A673 (cell line): ENCODE measurements around the gene GALNT10. TPM values are rescaled to one million over a fixed set of nuclear protein-coding genes. Genes with fewer than 3 reads are reported as not detected.

Source experiments
- BruUV-seq: library from RNA; stranded (reverse); fragments of 400-500 nt; replicated peaks from 2 replicates; lab custom pipeline; 2021; lab: Mats Ljungman, UMichigan
- CTCF ChIA-PET: fragments of 300-600 bp; sonication (Branson Sonifier 250); formaldehyde crosslinking; loops from one replicate; lab custom pipeline; 2022; ENCODE audit warnings: antibody characterized with exemption; lab: Charles Lee
- POLR2A ChIA-PET: fragments of 300-600 bp; sonication (Branson Sonifier 250); formaldehyde crosslinking; loops from one replicate; lab custom pipeline; 2022; ENCODE audit warnings: antibody characterized with exemption; ENCODE audit not compliant: low non-redundant PET; lab: Charles Lee
- DNase-seq: peaks from one replicate; pipeline ENCODE4 v3.0.0-alpha.2; 2015; ENCODE audit warnings: low spot score
- H3K27ac ChIP-seq: fragments of 200-600 bp; sonication (generic); 2 replicates; pipeline ENCODE4 v1.5.1; 2016; ENCODE audit warnings: mixed run types, low read depth, mild to moderate bottlenecking, mixed read lengths, antibody characterized with exemption, low read length; ENCODE audit not compliant: poor library complexity, severe bottlenecking
- H3K27me3 ChIP-seq: fragments of 200-600 bp; sonication (generic); replicated peaks from 2 replicates; pipeline ENCODE4 v1.6.1; 2017; ENCODE audit warnings: mixed run types, low read depth, mild to moderate bottlenecking, mixed read lengths, antibody characterized with exemption, low read length; ENCODE audit not compliant: insufficient read depth, poor library complexity
- H3K36me3 ChIP-seq: fragments of 200-600 bp; sonication (generic); 2 replicates; pipeline ENCODE4 v1.6.1; 2016; ENCODE audit warnings: mixed run types, mild to moderate bottlenecking, mixed read lengths, antibody characterized with exemption, low read length; ENCODE audit not compliant: insufficient read depth, poor library complexity, severe bottlenecking
- H3K4me1 ChIP-seq: fragments of 200-600 bp; sonication (generic); 2 replicates; pipeline ENCODE4 v1.6.1; 2017; ENCODE audit warnings: mixed run types, mild to moderate bottlenecking, mixed read lengths, antibody characterized with exemption, low read length; ENCODE audit not compliant: insufficient read depth, poor library complexity, severe bottlenecking
- H3K4me3 ChIP-seq: fragments of 200-600 bp; sonication (generic); 2 replicates; pipeline ENCODE4 v1.5.1; 2016; ENCODE audit warnings: low read depth, mixed run types, mild to moderate bottlenecking, mixed read lengths, low read length; ENCODE audit not compliant: poor library complexity, severe bottlenecking
- H3K9me3 ChIP-seq: fragments of 200-600 bp; sonication (generic); 2 replicates; pipeline ENCODE4 v1.6.1; 2016; ENCODE audit warnings: mixed run types, low read depth, mild to moderate bottlenecking, mixed read lengths, antibody characterized with exemption, low read length; ENCODE audit not compliant: poor library complexity, severe bottlenecking
- EZH2 ChIP-seq: fragments of 200-600 bp; sonication (generic); IDR thresholded peaks from 2 replicates; pipeline ENCODE4 v1.6.1; 2017; ENCODE audit warnings: borderline replicate concordance, low read depth, mild to moderate bottlenecking, mixed read lengths, antibody characterized with exemption, low read length; ENCODE audit not compliant: poor library complexity, severe bottlenecking
- intact Hi-C: fragments of 100-400 bp; cut with micrococcal nuclease; formaldehyde crosslinking; loops from one replicate; pipeline ENCODE4 v1.10.0; 2022; ENCODE audit not compliant: unreplicated experiment
- total RNA-seq: library from RNA; stranded (reverse); gene quantifications from 2 replicates; pipeline ENCODE4 v1.2.3, GENCODE V29; 2021
- TF ChIP-seq, protein P1 (sequence below): fragments of 300-800, 200-600 bp; sonication (generic); conservative IDR thresholded peaks from 2 replicates; pipeline ENCODE4 v1.5.1; 2017; ENCODE audit warnings: low read depth, mild to moderate bottlenecking, antibody characterized with exemption, low read length, moderate library complexity, mixed read lengths

GALNT10 gene
- total RNA-seq, 1 experiment from 2014 or later = 17.9 TPM

DNA sequence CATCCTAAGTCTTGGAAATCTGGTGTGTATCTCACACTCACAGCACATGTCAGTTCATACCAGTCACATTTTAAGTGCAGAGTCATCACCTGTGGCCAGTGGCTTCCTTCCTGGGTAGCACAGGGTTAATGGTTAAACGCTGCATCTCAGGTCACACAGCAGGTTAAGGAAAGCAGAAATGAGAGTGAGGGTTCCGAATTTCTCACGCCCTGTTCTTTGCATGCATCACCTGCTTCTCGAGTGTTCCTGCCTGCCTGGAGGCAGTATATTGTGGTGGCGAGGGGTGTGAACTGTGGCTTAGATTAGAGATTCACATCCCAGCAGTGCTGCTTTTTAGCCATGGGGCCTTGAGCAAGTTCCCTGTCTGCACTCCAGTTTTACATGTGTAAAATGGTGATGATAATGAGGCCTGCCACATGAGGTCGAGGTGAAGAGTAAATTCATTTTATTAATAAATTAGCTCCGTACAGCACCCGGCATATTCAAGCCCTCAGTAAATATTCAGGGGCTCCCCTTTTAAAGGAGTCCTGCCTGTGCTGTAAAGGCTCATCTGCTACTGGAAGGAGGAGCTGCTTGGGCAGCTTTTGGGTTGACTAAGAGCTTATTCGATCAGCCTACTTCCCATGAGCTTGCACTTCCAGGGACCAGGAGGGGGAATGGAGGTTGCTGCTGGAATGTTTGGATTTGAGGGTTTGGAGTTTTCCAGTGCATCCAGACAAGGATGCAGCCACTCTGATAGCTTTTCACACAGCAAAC lies 194.1 kb downstream of the GALNT10 start:
- no peak for TF ChIP-seq EZH2
- TF ChIP-seq, protein P1, sequence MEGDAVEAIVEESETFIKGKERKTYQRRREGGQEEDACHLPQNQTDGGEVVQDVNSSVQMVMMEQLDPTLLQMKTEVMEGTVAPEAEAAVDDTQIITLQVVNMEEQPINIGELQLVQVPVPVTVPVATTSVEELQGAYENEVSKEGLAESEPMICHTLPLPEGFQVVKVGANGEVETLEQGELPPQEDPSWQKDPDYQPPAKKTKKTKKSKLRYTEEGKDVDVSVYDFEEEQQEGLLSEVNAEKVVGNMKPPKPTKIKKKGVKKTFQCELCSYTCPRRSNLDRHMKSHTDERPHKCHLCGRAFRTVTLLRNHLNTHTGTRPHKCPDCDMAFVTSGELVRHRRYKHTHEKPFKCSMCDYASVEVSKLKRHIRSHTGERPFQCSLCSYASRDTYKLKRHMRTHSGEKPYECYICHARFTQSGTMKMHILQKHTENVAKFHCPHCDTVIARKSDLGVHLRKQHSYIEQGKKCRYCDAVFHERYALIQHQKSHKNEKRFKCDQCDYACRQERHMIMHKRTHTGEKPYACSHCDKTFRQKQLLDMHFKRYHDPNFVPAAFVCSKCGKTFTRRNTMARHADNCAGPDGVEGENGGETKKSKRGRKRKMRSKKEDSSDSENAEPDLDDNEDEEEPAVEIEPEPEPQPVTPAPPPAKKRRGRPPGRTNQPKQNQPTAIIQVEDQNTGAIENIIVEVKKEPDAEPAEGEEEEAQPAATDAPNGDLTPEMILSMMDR = no peak
- no peak for DNase-seq
- peaks cover 9% of the 10 kb centered on the region for H3K4me1 ChIP-seq
- intact Hi-C loops = no loop called here
- no peak overlapping the region for H3K27ac ChIP-seq
- H3K4me3 ChIP-seq = no peak overlapping the region
- no peaks in the 10 kb centered on the region for H3K9me3 ChIP-seq
- ChIA-PET CTCF (no interaction called here), POLR2A (no interaction called here)
- H3K27me3 ChIP-seq = no peaks in the 10 kb centered on the region
- H3K36me3 ChIP-seq = no peaks in the 10 kb centered on the region
- no TSS peak for BruUV-seq

DNA sequence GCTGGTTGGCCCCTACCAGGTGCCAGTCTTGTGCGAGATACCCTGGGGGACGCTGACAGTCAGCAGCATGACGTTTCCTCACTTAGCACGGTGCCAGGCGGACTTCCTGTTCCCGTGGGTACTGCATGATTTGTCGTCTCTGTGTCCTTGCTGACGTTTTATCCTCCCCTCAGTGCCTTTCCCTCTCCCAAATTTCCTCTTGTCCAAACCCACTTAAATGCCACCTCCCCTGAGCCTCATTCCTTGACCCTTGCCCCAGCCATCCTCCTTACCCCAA lies 194.6 kb downstream of the GALNT10 start:
- intact Hi-C loops = no loop called here
- H3K4me1 ChIP-seq = peaks cover 13% of the 10 kb centered on the region
- ChIA-PET CTCF (no interaction called here), POLR2A (no interaction called here)
- no peak for TF ChIP-seq EZH2
- TF ChIP-seq, protein P1 = no peak
- no peaks in the 10 kb centered on the region for H3K36me3 ChIP-seq
- H3K27ac ChIP-seq = no peak overlapping the region
- no peaks in the 10 kb centered on the region for H3K27me3 ChIP-seq
- DNase-seq = peak; percentile 31
- H3K4me3 ChIP-seq = no peak overlapping the region
- H3K9me3 ChIP-seq = no peaks in the 10 kb centered on the region
- BruUV-seq = no TSS peak

DNA sequence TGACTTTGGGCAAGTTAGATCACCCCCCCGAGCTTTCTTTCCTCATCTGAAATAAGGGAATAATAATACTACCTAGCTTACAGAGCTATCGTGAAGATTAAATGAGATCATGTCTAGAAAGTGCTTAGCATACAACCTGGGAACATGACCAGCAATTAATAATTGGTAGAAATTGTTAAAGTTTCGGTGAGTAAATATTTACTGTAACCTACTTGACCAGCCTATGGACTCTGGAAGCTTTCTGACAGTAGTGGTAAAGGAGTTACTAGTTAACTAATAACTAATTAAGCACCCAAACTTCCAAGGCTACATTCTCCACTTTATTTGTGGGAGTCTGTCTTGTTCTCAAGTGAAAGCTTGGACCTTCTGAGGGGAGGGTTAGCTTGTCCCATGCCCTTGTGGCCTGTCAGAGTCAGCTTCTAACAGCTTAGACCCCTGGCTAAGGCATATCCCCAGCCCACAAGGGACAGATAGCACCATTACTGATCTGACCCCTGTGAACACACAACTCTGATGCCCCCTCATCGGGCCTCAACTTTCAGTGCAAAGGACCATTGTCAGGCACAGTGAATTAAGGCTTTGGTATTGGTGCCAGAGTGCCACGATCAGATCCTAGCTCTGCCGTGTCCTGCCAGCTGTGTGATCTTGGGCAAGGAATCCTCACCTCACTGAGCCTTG lies 196.6 kb downstream of the GALNT10 start:
- DNase-seq = no peak
- Histone ChIP-seq H3K9me3 (no peaks in the 10 kb centered on the region), H3K27me3 (no peaks in the 10 kb centered on the region), H3K4me3 (no peak overlapping the region), H3K27ac (no peak overlapping the region), H3K4me1 (peaks cover 25% of the 10 kb centered on the region), H3K36me3 (no peaks in the 10 kb centered on the region)
- BruUV-seq = no TSS peak
- CTCF ChIA-PET = no interaction called here
- POLR2A ChIA-PET = no interaction called here
- intact Hi-C loops = no loop called here
- TF ChIP-seq, protein P1 = no peak
- TF ChIP-seq EZH2 = no peak
